SH-SY5Y (cell line): ENCODE data around the gene DOK4.

Experiments
- GATA2 ChIP-seq: IDR thresholded peaks from 2 replicates; pipeline ENCODE4 v1.6.1; 2011; ENCODE audit warnings: mild to moderate bottlenecking, low read depth, low read length
- GATA3 ChIP-seq: IDR thresholded peaks from 2 replicates; pipeline ENCODE4 v1.6.1; 2011; ENCODE audit warnings: low read depth, mild to moderate bottlenecking, low read length, moderate library complexity

- TF ChIP-seq GATA2 (no peak), GATA3 (no peak)
Measured at GRCh38 chr16:57432989-57433388, 53.3 kb downstream of the DOK4 start.
